ENCODE measurements around the gene CC2D2A. TPM values are rescaled to one million over a fixed set of nuclear protein-coding genes. Genes with fewer than 3 reads are reported as not detected.

CC2D2A gene
- total RNA-seq, 1 experiment from 2014 or later: 29.7 TPM

DNA sequence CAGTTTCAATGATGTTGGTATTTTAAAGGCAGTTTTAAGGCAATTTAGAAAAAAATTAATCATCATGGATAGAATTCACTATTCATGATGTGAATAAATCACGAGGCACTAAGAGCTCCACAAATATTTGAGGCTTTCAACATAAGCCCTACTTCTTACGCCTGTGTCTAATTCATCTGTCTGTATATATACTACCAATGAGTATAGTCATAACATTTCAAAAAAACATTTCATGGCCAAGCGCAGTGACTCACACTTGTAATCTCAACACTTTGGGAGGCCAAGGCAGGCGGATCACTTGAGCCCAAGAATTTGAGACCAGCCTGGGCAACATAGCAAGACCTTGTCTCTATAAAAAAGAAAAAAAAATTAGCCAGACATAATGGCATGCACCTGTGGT lies 129.0 kb downstream of the CC2D2A start:
- TF ChIP-seq EZH2 (IDR thresholded peaks at IDR 0.05; ENCODE audit: borderline replicate concordance, low read depth, low read length, poor library complexity, severe bottlenecking): no peak
- Histone ChIP-seq H3K9me3 (ENCODE audit: low read depth, low read length, poor library complexity, severe bottlenecking) (no peaks in the 10 kb centered on the region), H3K27me3 (replicated peaks; ENCODE audit: insufficient read depth, low read depth, low read length, poor library complexity) (no peaks in the 10 kb centered on the region), H3K4me3 (ENCODE audit: low read depth, low read length, poor library complexity, severe bottlenecking) (no peak overlapping the region), H3K36me3 (ENCODE audit: insufficient read depth, low read length, poor library complexity, severe bottlenecking) (peaks cover 19% of the 10 kb centered on the region), H3K27ac (ENCODE audit: low read depth, low read length, poor library complexity, severe bottlenecking) (no peak overlapping the region), H3K4me1 (ENCODE audit: insufficient read depth, low read length, poor library complexity, severe bottlenecking) (no peaks in the 10 kb centered on the region)
- no TSS peak for BruUV-seq (replicated peaks)
- ChIA-PET CTCF (no interaction called here), POLR2A (ENCODE audit: low non-redundant PET) (no interaction called here)
- no peak for DNase-seq (ENCODE audit: low spot score)
- intact Hi-C loops (cut with micrococcal nuclease; ENCODE audit: unreplicated experiment): no loop called here

DNA sequence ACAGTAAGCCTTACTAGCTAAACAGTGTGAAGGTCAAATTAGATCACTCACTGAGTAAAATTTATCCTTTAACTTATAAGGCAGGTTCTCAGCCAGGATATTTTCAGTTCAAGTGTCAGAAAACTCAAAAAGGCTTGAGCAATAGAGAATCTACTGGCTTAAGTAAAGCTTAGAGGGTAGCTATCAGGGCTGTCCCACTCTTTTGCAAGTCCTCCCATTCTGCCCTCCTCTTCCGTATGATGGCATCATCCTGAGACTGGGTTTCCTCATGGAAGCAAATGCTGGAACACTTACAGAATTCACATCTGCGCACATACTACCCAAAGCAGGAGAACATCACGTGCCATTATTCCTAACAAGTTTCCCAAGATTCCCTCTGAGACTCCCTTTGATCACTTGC lies 130.5 kb downstream of the CC2D2A start:
- POLR2A ChIA-PET (ENCODE audit: low non-redundant PET): no interaction called here
- no TSS peak for BruUV-seq (replicated peaks)
- no peak for DNase-seq (ENCODE audit: low spot score)
- no peak overlapping the region for H3K4me3 ChIP-seq (ENCODE audit: low read depth, low read length, poor library complexity, severe bottlenecking)
- H3K9me3 ChIP-seq (ENCODE audit: low read depth, low read length, poor library complexity, severe bottlenecking): no peaks in the 10 kb centered on the region
- H3K27me3 ChIP-seq (replicated peaks; ENCODE audit: insufficient read depth, low read depth, low read length, poor library complexity): no peaks in the 10 kb centered on the region
- H3K4me1 ChIP-seq (ENCODE audit: insufficient read depth, low read length, poor library complexity, severe bottlenecking): no peaks in the 10 kb centered on the region
- no peak for TF ChIP-seq EZH2 (IDR thresholded peaks at IDR 0.05; ENCODE audit: borderline replicate concordance, low read depth, low read length, poor library complexity, severe bottlenecking)
- TF ChIP-seq, protein P1, sequence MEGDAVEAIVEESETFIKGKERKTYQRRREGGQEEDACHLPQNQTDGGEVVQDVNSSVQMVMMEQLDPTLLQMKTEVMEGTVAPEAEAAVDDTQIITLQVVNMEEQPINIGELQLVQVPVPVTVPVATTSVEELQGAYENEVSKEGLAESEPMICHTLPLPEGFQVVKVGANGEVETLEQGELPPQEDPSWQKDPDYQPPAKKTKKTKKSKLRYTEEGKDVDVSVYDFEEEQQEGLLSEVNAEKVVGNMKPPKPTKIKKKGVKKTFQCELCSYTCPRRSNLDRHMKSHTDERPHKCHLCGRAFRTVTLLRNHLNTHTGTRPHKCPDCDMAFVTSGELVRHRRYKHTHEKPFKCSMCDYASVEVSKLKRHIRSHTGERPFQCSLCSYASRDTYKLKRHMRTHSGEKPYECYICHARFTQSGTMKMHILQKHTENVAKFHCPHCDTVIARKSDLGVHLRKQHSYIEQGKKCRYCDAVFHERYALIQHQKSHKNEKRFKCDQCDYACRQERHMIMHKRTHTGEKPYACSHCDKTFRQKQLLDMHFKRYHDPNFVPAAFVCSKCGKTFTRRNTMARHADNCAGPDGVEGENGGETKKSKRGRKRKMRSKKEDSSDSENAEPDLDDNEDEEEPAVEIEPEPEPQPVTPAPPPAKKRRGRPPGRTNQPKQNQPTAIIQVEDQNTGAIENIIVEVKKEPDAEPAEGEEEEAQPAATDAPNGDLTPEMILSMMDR (conservative IDR thresholded peaks at IDR 0.05; ENCODE audit: low read depth, low read length): no peak
- no peak overlapping the region for H3K27ac ChIP-seq (ENCODE audit: low read depth, low read length, poor library complexity, severe bottlenecking)
- CTCF ChIA-PET: no interaction called here
- peaks cover 33% of the 10 kb centered on the region for H3K36me3 ChIP-seq (ENCODE audit: insufficient read depth, low read length, poor library complexity, severe bottlenecking)
- intact Hi-C loops (cut with micrococcal nuclease; ENCODE audit: unreplicated experiment): no loop called here

DNA sequence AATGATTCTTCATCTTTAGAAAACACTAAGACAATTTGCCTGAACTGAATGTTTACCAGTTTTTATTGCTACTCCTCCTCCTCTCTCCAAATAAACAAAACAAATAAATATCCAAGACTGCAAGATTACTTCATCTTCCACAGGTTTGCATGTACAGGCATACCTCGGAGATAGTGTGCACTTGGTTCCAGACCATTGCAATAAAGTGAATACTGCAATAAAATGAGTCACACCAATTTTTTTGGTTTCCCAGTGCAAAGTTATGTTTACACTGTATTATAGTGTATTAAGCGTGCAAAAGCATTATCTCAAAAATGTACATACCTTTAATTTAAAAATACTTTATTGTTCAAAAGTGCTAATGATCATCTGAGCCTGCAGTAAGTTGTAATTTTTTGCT lies 132.2 kb downstream of the CC2D2A start:
- Histone ChIP-seq H3K27me3 (replicated peaks; ENCODE audit: insufficient read depth, low read depth, low read length, poor library complexity) (no peaks in the 10 kb centered on the region), H3K4me3 (ENCODE audit: low read depth, low read length, poor library complexity, severe bottlenecking) (no peak overlapping the region), H3K9me3 (ENCODE audit: low read depth, low read length, poor library complexity, severe bottlenecking) (no peaks in the 10 kb centered on the region), H3K4me1 (ENCODE audit: insufficient read depth, low read length, poor library complexity, severe bottlenecking) (no peaks in the 10 kb centered on the region), H3K36me3 (ENCODE audit: insufficient read depth, low read length, poor library complexity, severe bottlenecking) (peaks cover 33% of the 10 kb centered on the region), H3K27ac (ENCODE audit: low read depth, low read length, poor library complexity, severe bottlenecking) (no peak overlapping the region)
- CTCF ChIA-PET: no interaction called here
- POLR2A ChIA-PET (ENCODE audit: low non-redundant PET): no interaction called here
- DNase-seq (ENCODE audit: low spot score): no peak
- BruUV-seq (replicated peaks): no TSS peak
- intact Hi-C loops (cut with micrococcal nuclease; ENCODE audit: unreplicated experiment): no loop called here
- TF ChIP-seq EZH2 (IDR thresholded peaks at IDR 0.05; ENCODE audit: borderline replicate concordance, low read depth, low read length, poor library complexity, severe bottlenecking): no peak
- TF ChIP-seq, protein P1 (conservative IDR thresholded peaks at IDR 0.05; ENCODE audit: low read depth, low read length): no peak

DNA sequence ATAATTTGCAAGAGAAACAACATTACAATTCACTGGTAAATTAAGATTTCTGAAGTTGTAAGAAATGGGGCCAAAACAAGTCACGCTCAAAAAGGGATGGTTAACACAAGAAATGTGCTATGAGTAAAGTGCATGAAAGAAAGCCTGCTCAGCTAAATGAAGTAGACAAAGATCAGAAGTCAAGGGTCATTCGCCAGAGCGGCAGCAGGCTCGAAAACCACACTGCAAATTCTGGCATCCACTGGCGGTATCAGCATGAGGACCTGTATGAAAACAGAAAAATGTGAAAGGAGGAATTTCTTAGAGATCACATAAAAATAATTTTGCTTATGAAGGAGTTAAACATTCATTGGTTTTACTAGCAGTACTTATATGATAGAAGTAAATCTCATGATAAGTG lies 135.9 kb downstream of the CC2D2A start:
- Histone ChIP-seq H3K4me1 (ENCODE audit: insufficient read depth, low read length, poor library complexity, severe bottlenecking) (no peaks in the 10 kb centered on the region), H3K4me3 (ENCODE audit: low read depth, low read length, poor library complexity, severe bottlenecking) (no peak overlapping the region), H3K27me3 (replicated peaks; ENCODE audit: insufficient read depth, low read depth, low read length, poor library complexity) (no peaks in the 10 kb centered on the region), H3K27ac (ENCODE audit: low read depth, low read length, poor library complexity, severe bottlenecking) (no peak overlapping the region), H3K9me3 (ENCODE audit: low read depth, low read length, poor library complexity, severe bottlenecking) (no peaks in the 10 kb centered on the region), H3K36me3 (ENCODE audit: insufficient read depth, low read length, poor library complexity, severe bottlenecking) (peaks cover 26% of the 10 kb centered on the region)
- TF ChIP-seq EZH2 (IDR thresholded peaks at IDR 0.05; ENCODE audit: borderline replicate concordance, low read depth, low read length, poor library complexity, severe bottlenecking): no peak
- TF ChIP-seq, protein P1 (conservative IDR thresholded peaks at IDR 0.05; ENCODE audit: low read depth, low read length): no peak
- DNase-seq (ENCODE audit: low spot score): no peak
- BruUV-seq (replicated peaks): no TSS peak
- POLR2A ChIA-PET (ENCODE audit: low non-redundant PET): no interaction called here
- intact Hi-C loops (cut with micrococcal nuclease; ENCODE audit: unreplicated experiment): no loop called here
- CTCF ChIA-PET: no interaction called here
